HG03175 (cell line): ENCODE data around the gene KIAA0232.
"Not testable (repeated sequence)": the region's sequence is repeated elsewhere in the genome, so short reads cannot be mapped to it uniquely, and the experiment has no call there.

Source experiments
- ATAC-seq: cut with Tn5 transposase; IDR thresholded peaks from one replicate; pipeline ENCODE4 v1.9.1; 2021; ENCODE audit warnings: mild to moderate bottlenecking, moderate library complexity; ENCODE audit not compliant: unreplicated experiment

The KIAA0232 gene

DNA sequence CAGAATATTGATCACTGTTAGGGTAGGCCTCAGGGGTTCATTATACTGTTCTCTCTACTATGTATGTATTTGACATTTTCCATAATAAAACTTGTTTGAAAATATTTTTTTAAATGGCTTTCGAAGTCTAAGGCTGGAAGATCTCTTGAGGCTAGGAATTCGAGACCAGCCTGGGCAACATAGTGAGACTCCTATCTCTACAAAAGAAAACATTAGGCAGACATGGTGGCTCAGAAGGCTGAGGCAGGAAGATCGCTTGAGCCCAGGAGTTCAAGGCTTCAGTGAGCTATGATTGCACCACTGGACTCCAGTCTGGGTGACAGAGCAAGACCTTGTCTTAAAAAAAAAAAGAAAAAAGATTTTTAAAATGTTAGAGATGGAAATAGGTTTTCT, 111.6 kb downstream of the KIAA0232 start:
- no peak for ATAC-seq

DNA sequence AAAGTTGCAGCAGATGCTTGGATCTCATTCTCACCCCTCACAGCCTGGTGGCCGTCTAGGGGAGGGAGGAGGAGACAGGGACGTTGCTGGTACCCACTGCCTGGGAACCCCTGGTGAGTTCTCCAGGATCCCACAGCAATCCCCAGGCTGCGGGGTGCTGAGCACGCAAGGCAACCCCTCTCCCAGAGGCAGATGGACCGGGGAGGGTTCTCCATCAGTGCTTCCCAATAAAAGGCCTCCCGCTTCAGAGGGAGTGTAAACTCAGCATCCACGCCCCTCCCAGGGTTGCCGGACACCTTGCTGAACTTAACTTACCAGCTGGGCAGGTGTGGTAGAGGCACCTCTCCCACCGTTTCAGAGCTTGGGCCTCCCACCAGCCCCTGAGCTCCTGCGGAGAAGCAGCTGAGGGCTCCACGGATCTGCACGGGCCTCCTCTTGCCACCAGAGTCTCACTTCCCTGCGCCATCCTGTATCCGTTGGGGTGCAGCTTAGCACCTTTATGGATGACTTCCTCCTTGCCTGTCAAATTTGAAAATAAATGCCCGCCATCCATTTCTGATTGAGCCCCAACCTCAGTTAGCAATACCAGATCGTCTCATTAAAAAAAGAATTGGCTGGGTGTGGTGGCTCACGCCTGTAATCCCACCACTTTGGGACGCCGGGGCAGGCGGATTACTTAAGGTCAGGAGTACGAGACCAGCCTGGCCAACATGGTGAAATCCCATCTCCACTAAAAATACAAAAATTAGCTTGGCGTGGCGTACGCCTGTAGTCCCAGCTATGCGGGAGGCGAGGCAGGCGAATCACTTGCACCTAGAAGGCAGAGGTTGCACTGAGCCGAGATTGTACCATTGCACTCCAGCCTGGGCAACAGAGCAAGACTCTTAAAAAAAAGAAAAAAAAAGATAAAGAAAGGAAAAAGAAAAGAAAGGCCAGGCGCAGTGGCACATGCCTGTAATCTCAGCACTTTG, 112.3 kb downstream of the KIAA0232 start:
- ATAC-seq: no peak

- ATAC-seq: no peak
Measured at GRCh38 chr4:6896035-6896434, 113.5 kb downstream of the KIAA0232 start.

DNA sequence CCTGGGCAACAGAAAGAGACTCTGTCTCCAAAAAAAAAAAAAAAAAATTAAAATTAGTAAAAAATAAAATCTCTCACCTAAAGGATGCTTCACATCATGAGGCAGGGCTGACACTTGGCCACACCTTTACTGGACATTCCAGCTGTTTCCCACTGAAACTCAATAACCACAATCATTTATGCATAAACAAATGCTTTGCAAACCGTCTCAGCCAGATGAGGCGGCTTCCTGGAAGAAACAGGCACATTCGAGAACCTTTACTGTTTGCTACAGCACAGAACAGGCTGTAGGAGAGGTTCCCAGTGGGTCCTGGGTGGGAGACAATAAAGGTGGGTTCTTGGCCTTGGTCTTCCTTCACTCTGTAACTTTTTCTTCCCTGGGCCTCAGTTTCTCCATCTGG, 116.2 kb downstream of the KIAA0232 start:
- ATAC-seq: no peak

DNA sequence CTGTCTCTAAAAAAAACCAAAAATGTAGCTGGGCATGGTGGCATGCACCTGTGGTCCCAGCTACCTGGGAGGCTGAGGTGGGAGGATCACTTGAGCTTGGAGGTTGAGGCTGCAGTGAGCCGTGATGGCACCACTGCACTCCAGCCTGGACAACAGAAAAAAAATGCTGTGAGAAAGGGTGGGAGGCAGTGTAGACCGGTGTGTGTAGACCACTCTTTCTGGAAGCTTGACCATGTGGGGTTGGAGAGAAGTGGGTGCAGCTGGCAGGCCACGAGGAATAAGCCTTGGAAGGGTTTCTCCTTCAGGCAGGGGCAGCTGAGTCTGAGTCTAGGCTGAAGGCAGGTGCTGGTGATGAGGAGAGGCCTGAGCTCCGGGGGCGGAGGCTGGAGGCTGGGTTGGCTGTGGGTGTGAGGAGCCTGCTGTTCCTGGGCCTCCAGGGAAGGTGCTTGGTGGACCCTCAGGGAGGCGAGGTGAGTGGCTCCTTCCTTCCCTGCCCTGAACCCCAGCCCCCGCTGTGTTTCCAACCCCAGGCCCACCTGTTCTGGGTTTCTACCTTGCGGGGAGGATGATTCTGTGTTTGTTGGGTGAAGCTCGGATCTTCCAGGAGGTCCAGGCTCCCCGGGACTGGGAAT, 117.8 kb downstream of the KIAA0232 start:
- no peak for ATAC-seq

GRCh38 chr4:6900956-6901355, 118.4 kb downstream of the KIAA0232 start:
- no peak for ATAC-seq

DNA sequence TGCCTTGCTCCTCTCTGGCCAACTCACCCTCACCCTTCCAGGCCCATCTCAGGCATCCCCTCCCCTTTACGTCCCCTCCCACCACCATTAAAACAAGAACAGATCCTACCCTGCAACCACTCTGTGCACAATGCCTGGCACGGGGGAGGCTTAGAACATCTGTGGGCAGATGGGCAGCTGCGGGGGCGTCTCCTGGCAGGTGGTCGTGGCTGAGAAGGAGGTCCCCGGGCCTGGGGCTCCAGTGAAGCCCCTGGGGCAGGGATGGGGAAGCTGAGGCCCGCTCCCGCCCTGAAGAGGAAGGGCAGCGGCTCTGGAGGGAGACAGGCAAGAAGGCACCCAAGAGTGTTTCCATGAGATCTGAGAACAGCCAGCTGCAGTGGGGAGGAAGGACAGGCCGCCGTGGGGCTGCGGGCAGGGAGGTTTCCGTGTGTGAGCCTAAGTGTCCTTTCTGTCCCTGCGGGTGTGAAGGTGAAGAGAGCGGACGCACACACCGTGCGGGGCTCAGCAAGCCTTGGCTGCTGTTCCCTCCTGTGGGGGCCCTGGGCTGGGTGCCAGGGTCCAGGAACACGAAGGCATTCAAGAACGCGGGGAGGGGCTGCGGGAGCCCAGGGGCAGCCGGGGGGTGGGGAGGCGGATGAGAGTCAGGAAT, 119.3 kb downstream of the KIAA0232 start:
- no peak for ATAC-seq

DNA sequence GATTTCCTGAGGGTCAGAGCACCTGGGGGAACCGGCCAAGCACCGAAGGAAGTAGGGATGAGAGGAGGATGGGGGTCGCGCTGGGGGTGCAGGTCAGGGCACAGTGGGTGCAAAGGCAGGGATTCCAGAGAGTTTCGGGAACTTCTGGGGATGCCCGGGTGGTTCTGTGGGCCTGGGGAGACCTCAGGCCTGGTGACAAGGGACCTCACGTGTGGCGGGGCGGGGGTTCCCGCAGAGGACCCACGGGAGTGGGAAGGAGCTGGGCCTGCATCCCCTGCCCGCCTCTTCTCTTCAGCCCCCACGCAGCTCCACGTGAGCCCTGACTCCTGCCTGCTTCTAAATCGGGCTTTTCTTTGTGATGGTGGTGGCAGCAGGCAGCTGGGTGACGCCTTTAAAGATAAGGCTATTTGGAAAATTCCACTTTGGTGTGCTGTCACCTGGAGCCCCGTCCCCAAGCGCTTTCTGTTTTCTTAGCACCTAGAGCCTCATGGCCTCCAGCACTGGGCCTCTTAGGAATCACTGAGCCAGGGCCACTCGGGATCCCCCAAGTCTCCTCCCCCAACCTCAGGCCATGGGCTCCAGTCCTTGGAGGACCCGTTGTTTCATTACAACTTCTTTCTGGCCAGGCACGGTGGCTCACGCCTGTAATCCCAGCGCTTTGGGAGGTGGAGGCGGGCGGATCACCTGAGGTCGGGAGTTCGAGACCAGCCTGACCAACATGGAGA, 120.0 kb downstream of the KIAA0232 start:
- no peak for ATAC-seq

- ATAC-seq: no peak
Measured at GRCh38 chr4:6905516-6906445, 123.3 kb downstream of the KIAA0232 start.

GRCh38 chr4:6906486-6906885, 124.0 kb downstream of the KIAA0232 start:
- ATAC-seq: not testable (repeated sequence)

DNA sequence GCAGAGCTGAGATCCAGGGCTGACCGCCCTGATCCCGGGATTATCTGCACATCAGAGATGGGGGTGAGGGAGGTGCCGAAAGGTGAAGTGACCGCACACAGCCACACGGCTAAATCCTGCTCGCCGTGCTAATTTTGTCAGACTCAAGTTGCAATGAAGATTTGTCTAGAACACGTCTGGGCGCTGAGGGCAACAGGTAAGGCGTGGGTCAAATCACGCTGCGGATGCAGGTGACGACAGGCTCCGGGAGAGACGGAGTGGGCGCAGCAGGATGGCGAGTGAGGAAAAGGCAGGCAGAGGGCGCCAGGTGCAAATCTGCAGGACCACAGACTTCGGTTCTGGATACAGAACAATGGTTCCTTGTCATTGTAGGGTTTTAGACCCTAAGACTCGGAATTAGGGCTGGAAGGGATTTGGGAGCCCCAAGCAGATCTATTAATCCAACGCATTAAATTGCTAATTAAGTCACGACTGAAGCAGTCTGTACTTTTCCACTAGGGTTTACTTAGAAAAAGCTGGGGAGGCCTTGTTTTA, 125.2 kb downstream of the KIAA0232 start:
- ATAC-seq: no peak

- ATAC-seq: no peak
Measured at GRCh38 chr4:6908432-6909112, 126.0 kb downstream of the KIAA0232 start.

DNA sequence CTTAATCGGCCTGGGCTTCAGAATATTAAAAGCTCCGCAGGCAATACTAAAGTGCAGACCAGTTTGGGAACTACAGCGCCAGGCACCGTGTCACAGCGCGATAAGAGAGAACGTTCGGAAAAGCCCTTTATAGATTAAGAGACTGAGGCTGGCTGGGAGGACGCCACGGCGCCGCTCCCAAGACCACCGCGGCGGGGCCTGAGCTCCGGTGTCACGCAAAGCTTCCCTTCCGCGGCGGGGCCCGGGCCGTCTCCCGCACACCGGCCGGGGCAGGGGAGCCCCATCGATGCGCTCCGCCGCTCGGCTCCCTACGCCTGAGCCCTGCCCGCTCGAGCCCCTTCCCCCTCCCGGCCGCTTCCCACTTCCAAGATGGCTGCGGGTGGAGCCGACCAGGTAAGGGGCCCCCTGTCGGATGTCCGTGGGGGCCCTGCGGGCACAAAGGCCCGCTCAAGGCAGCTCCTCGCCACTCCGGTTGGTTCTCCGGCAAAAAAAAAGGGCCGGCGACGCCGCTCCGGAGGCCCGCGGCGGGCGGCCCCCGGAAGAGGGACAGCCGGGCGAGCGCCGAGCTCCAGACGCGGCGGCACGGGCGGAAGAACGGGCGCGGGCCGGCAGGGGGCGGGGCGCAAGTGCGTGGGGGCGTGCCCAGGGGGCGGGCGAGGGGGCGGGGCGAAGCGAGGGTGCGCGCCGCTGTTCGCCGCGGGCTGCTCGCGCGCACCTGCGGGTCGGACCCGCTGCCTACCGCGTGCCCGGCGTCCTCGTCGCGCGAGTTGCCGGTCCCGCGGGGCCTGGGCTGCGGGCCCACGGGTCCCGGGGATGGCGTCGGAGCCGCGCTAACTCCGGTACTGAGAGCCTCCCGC, 126.8 kb downstream of the KIAA0232 start, which contains the start of gene TBC1D14:
Gene TBC1D14 (plus strand): TSS at position 714 of the 857 bp plus-strand sequence. CDS start 13,564 bp downstream, outside the sequence.
- peak; percentile 89 for ATAC-seq

- ATAC-seq: peak; percentile 37
Measured at GRCh38 chr4:6909970-6910339, 127.4 kb downstream of the KIAA0232 start.

- ATAC-seq: no peak
Measured at GRCh38 chr4:6910340-6910959, 127.9 kb downstream of the KIAA0232 start.

- ATAC-seq: no peak
Measured at GRCh38 chr4:6910960-6911874, 128.7 kb downstream of the KIAA0232 start.

- not testable (repeated sequence) for ATAC-seq
Measured at GRCh38 chr4:6911917-6912316, 129.4 kb downstream of the KIAA0232 start.
